CD8-positive, alpha-beta memory T cell (primary cell): ENCODE measurements around the gene ARHGAP44. TPM values are rescaled to one million over a fixed set of nuclear protein-coding genes. Genes with fewer than 3 reads are reported as not detected.
A peak's percentile ranks its signal among the peaks of the same experiment; 100 is the strongest.

Source experiments
- CTCF ChIA-PET: fragments of 350-600 bp; sonication (Branson Sonifier 250); formaldehyde crosslinking; loops from one replicate; lab custom pipeline; 2021; ENCODE audit warnings: antibody characterized with exemption; lab: Charles Lee
- POLR2A ChIA-PET: fragments of 350-600 bp; sonication (Branson Sonifier 250); formaldehyde crosslinking; loops from one replicate; lab custom pipeline; 2021; ENCODE audit warnings: antibody characterized with exemption; lab: Charles Lee
- DNase-seq, 5 donors: peaks; one replicate each; pipeline versions ENCODE4 v3.0.0 to v3.0.0-alpha.2; 2020 to 2022; ENCODE audit warnings: mixed read lengths in 1 of 5
- H3K27ac ChIP-seq: one replicate; pipeline ENCODE4 v1.7.0; 2013; ENCODE audit warnings: low read depth, mild to moderate bottlenecking, low read length, moderate library complexity
- H3K27me3 ChIP-seq: 2 replicates; pipeline ENCODE4 v1.7.0; 2013; ENCODE audit warnings: low read length, mild to moderate bottlenecking; ENCODE audit not compliant: insufficient read depth, poor library complexity, severe bottlenecking
- H3K36me3 ChIP-seq: 2 replicates; pipeline ENCODE4 v1.7.0; 2013; ENCODE audit warnings: mild to moderate bottlenecking, low read length, moderate library complexity; ENCODE audit not compliant: insufficient read depth
- H3K4me1 ChIP-seq: 2 replicates; pipeline ENCODE4 v1.7.0; 2013; ENCODE audit warnings: mild to moderate bottlenecking, low read length, moderate library complexity; ENCODE audit not compliant: insufficient read depth
- H3K4me3 ChIP-seq: 2 replicates; pipeline ENCODE4 v1.7.0; 2013; ENCODE audit warnings: mild to moderate bottlenecking, low read length
- H3K9me3 ChIP-seq: 2 replicates; pipeline ENCODE4 v1.7.0; 2013; ENCODE audit warnings: mild to moderate bottlenecking, low read length
- H3K27ac Mint-ChIP-seq, 8 donors: one replicate each; pipeline ENCODE4 v1.8.0; 2020 to 2021; ENCODE audit warnings: mixed read lengths in 8 of 8, mild to moderate bottlenecking in 6 of 8, inconsistent platforms in 3 of 8, moderate library complexity in 3 of 8
- H3K27me3 Mint-ChIP-seq, 2 donors: one replicate each; pipeline ENCODE4 v1.8.0; 2020 to 2021; ENCODE audit warnings: mixed read lengths in 2 of 2, mild to moderate bottlenecking in 1 of 2, moderate library complexity in 1 of 2
- H3K36me3 Mint-ChIP-seq, 3 donors: one replicate each; pipeline ENCODE4 v1.8.0; 2020 to 2021; ENCODE audit warnings: mixed read lengths in 3 of 3, inconsistent platforms in 1 of 3, mild to moderate bottlenecking in 1 of 3
- H3K4me1 Mint-ChIP-seq, 3 donors: one replicate each; pipeline ENCODE4 v1.8.0; 2020 to 2021; ENCODE audit warnings: mixed read lengths in 3 of 3, inconsistent platforms in 1 of 3, mild to moderate bottlenecking in 1 of 3
- H3K4me3 Mint-ChIP-seq, 7 donors: one replicate each; pipeline ENCODE4 v1.8.0; 2020 to 2021; ENCODE audit warnings: mixed read lengths in 7 of 7, mild to moderate bottlenecking in 6 of 7, moderate library complexity in 4 of 7, inconsistent platforms in 2 of 7
- H3K9me3 Mint-ChIP-seq, 5 donors: one replicate each; pipeline ENCODE4 v1.8.0; 2020 to 2022; ENCODE audit warnings: mixed read lengths in 5 of 5, mild to moderate bottlenecking in 3 of 5, moderate library complexity in 2 of 5, inconsistent platforms in 1 of 5
- polyA plus RNA-seq: library from polyadenylated mRNA; unstranded; fragments of 300-500 nt; fragmentation: Illumina TruSeq; gene quantifications from one replicate; pipeline ENCODE4 v1.2.3, GENCODE V29; 2021
- total RNA-seq, 2 experiments: library from RNA; stranded (reverse); gene quantifications; one replicate each; pipeline ENCODE4 v1.2.3, GENCODE V29; 2021

ARHGAP44 gene
- total and polyA plus RNA-seq, 3 experiments from 2014 or later: not detected

DNA sequence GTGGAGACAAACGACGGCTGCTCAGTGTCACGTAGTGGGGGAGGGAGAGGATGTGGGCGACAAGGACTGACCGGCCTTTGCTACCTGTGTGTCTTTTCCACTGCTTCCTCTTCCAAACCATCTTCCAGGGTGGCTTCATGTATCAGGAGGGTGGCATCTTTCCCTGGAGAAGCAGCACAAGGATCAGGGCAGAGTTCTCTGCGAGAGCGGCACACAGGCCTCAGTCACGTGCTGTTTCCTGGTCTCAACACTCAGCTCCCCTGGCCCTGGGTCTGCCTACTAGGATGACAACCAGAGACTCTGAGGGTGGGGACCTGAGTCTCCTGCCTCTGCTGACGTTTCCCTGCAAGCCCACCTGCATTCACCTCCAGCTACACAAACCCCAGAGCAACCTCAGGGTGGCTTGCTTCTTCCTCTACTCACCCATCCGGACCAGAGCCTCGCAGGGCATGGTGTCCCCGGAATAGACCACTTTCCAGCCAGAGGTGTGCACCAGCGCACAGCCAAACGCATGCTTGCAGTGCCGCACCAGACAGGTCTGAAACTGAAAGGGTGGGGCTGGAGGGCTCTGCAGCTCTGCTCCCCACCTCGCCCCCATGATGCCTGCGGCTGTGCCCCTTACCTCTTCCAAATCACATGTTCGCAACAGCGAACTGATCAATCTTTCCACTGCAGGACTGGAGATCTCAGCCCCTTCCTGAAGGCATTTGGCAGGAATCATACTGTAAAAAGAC, 205.2 kb downstream of the ARHGAP44 start:
- peaks cover 30 to 98% (median 35%) of the 10 kb centered on the region in 3 donors for H3K36me3 Mint-ChIP-seq
- Histone ChIP-seq H3K4me3 (no peak overlapping the region), H3K27ac (no peak overlapping the region), H3K9me3 (no peaks in the 10 kb centered on the region), H3K4me1 (no peaks in the 10 kb centered on the region), H3K27me3 (no peaks in the 10 kb centered on the region), H3K36me3 (peaks cover 64% of the 10 kb centered on the region)
- no peaks in the 10 kb centered on the region for H3K27me3 Mint-ChIP-seq
- POLR2A ChIA-PET: no interaction called here
- H3K4me3 Mint-ChIP-seq: no peak overlapping the region
- H3K4me1 Mint-ChIP-seq: peaks cover 0 to 4% (median 0%) of the 10 kb centered on the region in 3 donors
- CTCF ChIA-PET: no interaction called here
- no peak for DNase-seq
- H3K9me3 Mint-ChIP-seq: peaks cover 0 to 2% (median 0%) of the 10 kb centered on the region in 5 donors
- H3K27ac Mint-ChIP-seq: peak overlapping the region in 3 of 8 donors; percentile 3 to 60 (median 23)

DNA sequence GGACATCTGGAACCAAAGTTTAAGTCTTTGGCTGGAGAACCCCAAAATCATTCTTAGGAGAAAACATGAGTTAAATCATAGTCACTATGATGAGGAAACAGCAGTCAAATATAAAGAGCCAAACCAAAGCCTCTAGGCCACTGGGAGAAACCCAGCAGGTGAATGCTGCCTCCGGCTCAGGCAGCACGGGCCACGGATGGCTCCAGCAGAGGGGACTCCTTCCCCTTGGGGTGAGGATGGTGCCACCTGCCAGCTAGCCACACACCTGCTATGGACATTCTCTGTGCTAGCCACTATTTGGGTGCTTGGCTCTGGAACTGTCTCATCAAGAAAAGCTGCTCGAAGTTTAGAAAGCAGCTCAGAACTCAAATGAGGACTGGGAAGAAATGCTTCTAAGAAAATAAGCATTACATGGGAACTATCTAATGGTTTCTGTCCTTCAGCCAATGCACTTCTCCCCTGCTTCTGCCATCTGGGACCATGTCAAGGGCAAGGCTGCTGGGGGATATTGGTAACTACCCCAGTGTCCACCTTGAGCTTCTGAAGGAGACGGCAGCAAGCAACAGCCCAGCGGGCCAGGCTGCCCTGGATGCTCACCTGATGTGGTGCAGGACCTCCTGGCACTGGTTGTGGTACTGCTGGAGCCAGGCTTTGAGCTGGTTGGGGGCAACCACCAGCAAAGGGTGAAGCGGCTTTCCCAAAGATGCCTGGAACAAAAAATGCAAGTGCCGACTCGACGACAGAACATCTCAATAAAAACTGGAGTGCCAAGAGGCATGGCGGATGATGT, 206.0 kb downstream of the ARHGAP44 start:
- H3K4me1 ChIP-seq: no peaks in the 10 kb centered on the region
- H3K4me3 Mint-ChIP-seq: no peak overlapping the region
- ChIA-PET POLR2A (no interaction called here), CTCF (no interaction called here)
- H3K27ac ChIP-seq: no peak overlapping the region
- no peaks in the 10 kb centered on the region for H3K9me3 ChIP-seq
- peaks cover 23 to 99% (median 30%) of the 10 kb centered on the region in 3 donors for H3K36me3 Mint-ChIP-seq
- no peaks in the 10 kb centered on the region for H3K27me3 ChIP-seq
- DNase-seq: no peak
- H3K4me3 ChIP-seq: no peak overlapping the region
- H3K27me3 Mint-ChIP-seq: no peaks in the 10 kb centered on the region
- peaks cover 0 to 2% (median 0%) of the 10 kb centered on the region in 5 donors for H3K9me3 Mint-ChIP-seq
- peaks cover 0 to 2% (median 0%) of the 10 kb centered on the region in 3 donors for H3K4me1 Mint-ChIP-seq
- peak overlapping the region in 2 of 8 donors; percentile 41 to 60 for H3K27ac Mint-ChIP-seq
- peaks cover 68% of the 10 kb centered on the region for H3K36me3 ChIP-seq

DNA sequence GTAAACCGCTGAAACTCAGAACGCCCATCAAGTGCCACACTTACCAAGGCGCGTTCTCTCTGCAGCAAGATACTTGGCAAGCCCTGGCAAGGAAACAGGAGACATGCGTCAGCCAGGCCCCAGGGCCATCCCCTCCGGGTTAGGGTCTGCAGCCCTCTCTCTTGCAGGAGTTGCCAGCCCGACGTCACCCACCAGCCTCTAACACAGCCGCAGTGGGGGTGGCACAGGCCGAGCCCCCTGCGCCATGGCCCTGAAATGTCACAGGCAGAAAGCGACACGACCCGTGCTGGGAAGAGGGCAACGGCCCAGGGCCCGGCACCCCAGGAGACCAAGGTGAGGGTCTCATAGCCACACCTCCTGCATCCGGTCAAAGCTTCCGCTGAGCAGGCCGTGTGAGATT, 206.6 kb downstream of the ARHGAP44 start:
- Mint-ChIP-seq H3K9me3 (peaks cover 0 to 1% (median 0%) of the 10 kb centered on the region in 5 donors), H3K36me3 (peaks cover 21 to 99% (median 26%) of the 10 kb centered on the region in 3 donors), H3K4me3 (no peak overlapping the region), H3K4me1 (peaks cover 0 to 2% (median 0%) of the 10 kb centered on the region in 3 donors), H3K27me3 (no peaks in the 10 kb centered on the region), H3K27ac (no peak overlapping the region)
- H3K36me3 ChIP-seq: peaks cover 74% of the 10 kb centered on the region
- ChIA-PET CTCF (no interaction called here), POLR2A (no interaction called here)
- H3K27ac ChIP-seq: no peak overlapping the region
- H3K27me3 ChIP-seq: no peaks in the 10 kb centered on the region
- H3K9me3 ChIP-seq: no peaks in the 10 kb centered on the region
- no peak overlapping the region for H3K4me3 ChIP-seq
- no peak for DNase-seq
- no peaks in the 10 kb centered on the region for H3K4me1 ChIP-seq

DNA sequence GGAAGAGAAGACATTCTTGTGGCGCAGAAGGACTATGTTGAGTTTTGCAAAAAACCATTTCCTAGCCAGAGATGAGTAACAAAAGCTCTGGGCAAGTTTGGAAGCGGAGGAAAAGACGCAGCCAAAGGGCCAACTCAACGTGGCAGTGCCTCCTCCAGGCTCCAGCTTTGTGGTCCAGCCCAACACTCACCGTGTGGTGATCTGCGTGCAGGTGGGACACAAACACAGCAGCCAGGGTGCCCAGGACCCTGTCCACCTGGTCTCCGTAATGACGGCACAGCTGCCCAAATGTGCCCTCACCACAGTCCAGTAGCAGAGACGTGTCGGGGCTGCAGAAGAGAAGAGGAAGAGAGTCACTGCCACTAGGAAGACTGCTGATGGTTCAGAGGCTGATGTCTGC, 207.1 kb downstream of the ARHGAP44 start:
- Histone ChIP-seq H3K9me3 (no peaks in the 10 kb centered on the region), H3K27me3 (no peaks in the 10 kb centered on the region), H3K36me3 (peaks cover 74% of the 10 kb centered on the region), H3K27ac (no peak overlapping the region), H3K4me1 (no peaks in the 10 kb centered on the region), H3K4me3 (no peak overlapping the region)
- Mint-ChIP-seq H3K27ac (no peak overlapping the region), H3K36me3 (peaks cover 16 to 97% (median 25%) of the 10 kb centered on the region in 3 donors), H3K4me1 (peaks cover 0 to 2% (median 0%) of the 10 kb centered on the region in 3 donors), H3K4me3 (no peak overlapping the region), H3K9me3 (no peaks in the 10 kb centered on the region), H3K27me3 (no peaks in the 10 kb centered on the region)
- CTCF ChIA-PET: interaction anchor here (0.8 kb wide), 1 partner anchor 24 kb away, joined by 3 read pairs; no protein-coding TSS in a partner anchor
- POLR2A ChIA-PET: no interaction called here
- no peak for DNase-seq

DNA sequence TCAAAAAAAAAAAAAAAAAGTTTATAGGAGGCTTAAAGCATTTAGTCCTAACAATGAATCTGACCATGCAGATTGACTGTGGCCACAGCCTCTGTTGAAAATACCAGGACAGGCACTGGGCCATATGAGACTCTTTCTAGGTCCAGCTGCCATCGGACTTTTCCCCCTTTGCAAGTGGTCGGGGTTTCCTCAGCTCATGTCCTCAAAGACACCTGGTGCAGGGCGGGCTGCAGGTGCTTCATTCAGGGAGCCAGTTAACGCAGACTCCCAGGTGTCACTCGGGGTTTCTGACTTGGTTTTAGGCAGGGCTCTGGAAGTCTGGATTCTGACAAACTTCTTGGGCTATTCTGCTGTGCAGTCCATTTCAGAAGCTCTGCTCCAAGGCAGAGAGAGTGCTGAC, 207.6 kb downstream of the ARHGAP44 start:
- CTCF ChIA-PET: interaction anchor here (0.8 kb wide), 1 partner anchor 23 kb away, joined by 3 read pairs; no protein-coding TSS in a partner anchor
- H3K36me3 Mint-ChIP-seq: peaks cover 11 to 91% (median 20%) of the 10 kb centered on the region in 3 donors
- Histone ChIP-seq H3K36me3 (peaks cover 76% of the 10 kb centered on the region), H3K4me1 (no peaks in the 10 kb centered on the region), H3K9me3 (no peaks in the 10 kb centered on the region), H3K4me3 (no peak overlapping the region), H3K27me3 (no peaks in the 10 kb centered on the region), H3K27ac (no peak overlapping the region)
- H3K4me1 Mint-ChIP-seq: peaks cover 0 to 2% (median 0%) of the 10 kb centered on the region in 3 donors
- H3K4me3 Mint-ChIP-seq: no peak overlapping the region
- H3K27me3 Mint-ChIP-seq: no peaks in the 10 kb centered on the region
- DNase-seq: no peak
- H3K9me3 Mint-ChIP-seq: no peaks in the 10 kb centered on the region
- H3K27ac Mint-ChIP-seq: no peak overlapping the region
- POLR2A ChIA-PET: no interaction called here

DNA sequence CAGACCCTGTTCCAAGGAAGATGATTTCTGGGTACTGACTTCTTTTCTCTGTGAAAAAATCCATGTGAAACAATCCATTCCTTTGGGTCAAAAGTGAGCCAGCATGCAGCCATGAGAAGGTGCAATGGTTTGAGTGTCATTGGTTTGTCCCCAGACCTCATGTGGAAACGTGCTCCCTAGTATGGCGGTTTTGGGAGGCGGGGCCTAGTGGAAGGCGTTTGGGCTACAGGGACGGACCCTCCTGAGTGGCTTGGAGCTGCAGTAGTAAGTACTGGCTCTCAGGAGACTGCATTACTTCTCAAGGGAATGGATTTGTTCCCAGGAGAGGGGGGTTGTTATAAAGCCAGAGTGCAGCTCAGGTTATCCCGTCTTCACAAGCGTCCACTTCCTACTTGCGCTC, 209.2 kb downstream of the ARHGAP44 start:
- no peak for DNase-seq
- Mint-ChIP-seq H3K4me3 (no peak overlapping the region), H3K27ac (no peak overlapping the region), H3K4me1 (peaks cover 0 to 2% (median 0%) of the 10 kb centered on the region in 3 donors), H3K36me3 (peaks cover 9 to 76% (median 16%) of the 10 kb centered on the region in 3 donors), H3K9me3 (no peaks in the 10 kb centered on the region), H3K27me3 (no peaks in the 10 kb centered on the region)
- H3K36me3 ChIP-seq: peaks cover 80% of the 10 kb centered on the region
- H3K27ac ChIP-seq: no peak overlapping the region
- no peaks in the 10 kb centered on the region for H3K4me1 ChIP-seq
- CTCF ChIA-PET: no interaction called here
- POLR2A ChIA-PET: no interaction called here
- no peaks in the 10 kb centered on the region for H3K27me3 ChIP-seq
- no peaks in the 10 kb centered on the region for H3K9me3 ChIP-seq
- no peak overlapping the region for H3K4me3 ChIP-seq

DNA sequence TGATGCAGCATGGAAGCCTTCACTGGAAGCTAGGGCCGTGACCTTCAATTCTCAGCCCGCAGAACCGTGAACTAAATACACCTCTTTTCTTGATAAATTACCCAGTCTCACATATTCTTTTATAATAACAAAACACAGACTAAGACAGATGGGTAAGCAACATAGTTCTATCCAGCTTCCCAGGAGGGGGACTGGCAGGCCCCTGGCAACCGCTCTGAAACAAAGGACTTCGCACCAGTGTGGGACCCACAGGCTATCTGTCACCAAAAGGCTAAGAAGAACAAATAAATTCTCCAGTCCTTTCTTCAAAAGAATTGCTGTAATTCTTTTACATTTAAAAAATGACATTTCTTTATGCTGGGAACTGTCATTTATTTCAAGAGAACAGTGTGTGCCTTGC, 209.6 kb downstream of the ARHGAP44 start:
- no peak overlapping the region for H3K27ac ChIP-seq
- peaks cover 80% of the 10 kb centered on the region for H3K36me3 ChIP-seq
- H3K36me3 Mint-ChIP-seq: peaks cover 9 to 75% (median 16%) of the 10 kb centered on the region in 3 donors
- no peaks in the 10 kb centered on the region for H3K9me3 Mint-ChIP-seq
- H3K4me1 ChIP-seq: no peaks in the 10 kb centered on the region
- H3K27ac Mint-ChIP-seq: no peak overlapping the region
- H3K27me3 ChIP-seq: no peaks in the 10 kb centered on the region
- peaks cover 0 to 3% (median 2%) of the 10 kb centered on the region in 3 donors for H3K4me1 Mint-ChIP-seq
- no peak overlapping the region for H3K4me3 ChIP-seq
- no peak for DNase-seq
- H3K9me3 ChIP-seq: no peaks in the 10 kb centered on the region
- POLR2A ChIA-PET: no interaction called here
- CTCF ChIA-PET: no interaction called here
- H3K27me3 Mint-ChIP-seq: no peaks in the 10 kb centered on the region
- no peak overlapping the region for H3K4me3 Mint-ChIP-seq

DNA sequence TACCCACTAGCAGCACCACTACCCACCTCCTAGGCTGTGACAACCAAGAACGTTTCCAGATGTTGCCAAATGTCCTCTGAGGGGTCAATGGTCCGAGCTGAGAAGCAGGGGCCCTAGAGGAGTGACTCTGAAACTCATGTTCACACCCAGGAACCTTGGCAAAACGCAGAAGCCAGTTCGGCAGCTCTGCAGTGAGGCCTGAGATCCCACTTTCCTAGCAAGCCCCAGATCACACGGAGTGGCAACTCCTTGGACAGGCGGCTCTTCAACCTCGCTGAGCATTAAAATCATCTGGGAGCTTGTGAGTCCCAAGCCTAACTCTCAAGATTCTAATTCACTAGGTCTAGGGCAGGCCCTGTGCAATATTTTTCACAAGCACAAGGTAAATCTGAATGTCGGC, 211.3 kb downstream of the ARHGAP44 start:
- Mint-ChIP-seq H3K27me3 (no peaks in the 10 kb centered on the region), H3K27ac (no peak overlapping the region), H3K4me1 (peaks cover 0 to 7% (median 3%) of the 10 kb centered on the region in 3 donors), H3K9me3 (no peaks in the 10 kb centered on the region), H3K36me3 (peaks cover 4 to 75% (median 17%) of the 10 kb centered on the region in 3 donors), H3K4me3 (no peak overlapping the region)
- Histone ChIP-seq H3K36me3 (peaks cover 80% of the 10 kb centered on the region), H3K4me3 (no peak overlapping the region), H3K9me3 (no peaks in the 10 kb centered on the region), H3K27ac (no peak overlapping the region), H3K4me1 (no peaks in the 10 kb centered on the region), H3K27me3 (no peaks in the 10 kb centered on the region)
- DNase-seq: no peak
- ChIA-PET CTCF (interaction anchor here (2.7 kb wide), 1 partner anchor 8 kb away, joined by 9 read pairs; no protein-coding TSS in a partner anchor), POLR2A (no interaction called here)
